Measurements from ENCODE around the gene ZNF593.

The ZNF593 gene

GRCh38 chr1:26168410-26169197 is 1.1 kb upstream of the ZNF593 start, which contains the start of gene C1orf232:
C1orf232 (minus strand) TSS chr1:26168963; CDS start chr1:26168499, 464 bp downstream.
- DNase-seq (ENCODE audit: low read depth in 2 of 2, low spot score in 1 of 2) = no peak

- DNase-seq (ENCODE audit: low read depth in 2 of 2, low spot score in 1 of 2) = no peak
Observed at GRCh38 chr1:26169198-26169554, 532 bp upstream of the ZNF593 start.

DNA sequence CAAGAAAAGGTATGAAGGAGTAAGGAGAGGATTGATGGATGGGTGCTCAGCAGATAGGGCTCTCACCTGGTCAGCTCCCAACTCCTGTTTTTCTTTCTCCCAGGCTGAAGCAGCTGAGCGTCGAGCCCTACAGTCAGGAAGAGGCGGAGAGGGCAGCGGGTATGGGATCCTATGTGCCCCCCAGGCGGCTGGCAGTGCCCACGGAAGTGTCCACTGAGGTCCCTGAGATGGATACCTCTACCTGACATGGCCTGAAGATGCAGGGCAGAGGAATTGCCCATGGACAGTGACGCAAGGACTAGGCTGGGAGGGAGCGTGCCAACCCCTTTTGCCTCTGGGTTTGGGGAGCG is 739 bp downstream of the ZNF593 start:
- no peak for DNase-seq (ENCODE audit: low read depth in 2 of 2, low spot score in 1 of 2)

DNA sequence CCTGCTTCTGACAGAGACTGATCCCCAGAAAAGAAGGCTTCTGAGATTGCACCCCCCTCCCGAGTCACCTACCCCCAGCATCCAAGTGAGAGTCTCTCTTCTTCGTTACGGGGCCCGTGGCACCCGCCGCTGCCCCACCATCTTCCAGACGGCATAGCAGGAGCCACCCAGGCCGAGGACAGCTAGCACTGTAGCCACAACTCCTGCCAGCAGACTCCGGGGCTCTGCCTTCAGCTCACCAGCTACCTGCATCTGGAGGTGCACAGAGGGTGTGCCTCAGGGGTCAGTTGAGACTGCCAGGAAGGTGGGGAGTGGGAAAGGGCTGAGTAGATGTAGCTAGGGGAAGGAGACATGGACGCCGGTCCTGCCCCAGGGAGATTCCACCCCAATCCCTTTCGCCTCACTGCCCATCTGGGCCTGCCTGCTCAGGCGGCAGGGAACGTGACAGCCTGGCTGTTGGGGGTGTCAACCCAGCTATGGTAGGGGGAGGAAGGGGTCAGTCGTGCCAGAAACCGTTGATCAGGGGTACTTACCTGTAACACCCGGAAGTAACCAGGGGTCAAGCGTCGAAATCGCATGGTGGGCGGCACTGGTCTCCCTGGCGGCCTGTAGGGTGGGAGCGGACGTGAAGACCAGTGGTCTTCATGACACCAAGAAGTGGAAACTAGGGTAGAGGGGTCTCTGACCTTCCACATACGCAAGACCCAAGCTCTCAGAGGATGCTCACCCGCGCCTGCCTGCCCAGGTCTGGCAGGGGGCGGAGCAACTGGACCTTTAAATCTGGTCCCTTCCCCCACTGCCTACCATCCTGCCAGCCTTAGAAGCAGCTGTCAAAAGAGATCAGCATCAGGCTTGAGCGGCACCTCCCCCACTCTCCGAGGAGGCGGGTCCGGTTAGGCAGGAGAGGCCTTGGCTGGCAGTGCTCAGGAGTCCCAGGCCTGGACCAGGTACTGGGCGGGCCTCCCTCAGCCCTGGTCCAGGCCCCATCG is 1.7 kb downstream of the ZNF593 start, which contains the start of gene ZNF593OS:
Gene ZNF593OS, minus strand, starts transcription at position 749 of the 989 bp plus-strand sequence. Its CDS starts 171 bp downstream, at position 578.
- no peak for DNase-seq (ENCODE audit: low read depth in 2 of 2, low spot score in 1 of 2)

GRCh38 chr1:26175346-26175745 is 5.6 kb downstream of the ZNF593 start:
- DNase-seq (ENCODE audit: low read depth in 2 of 2, low spot score in 1 of 2) = no peak

- no peak for DNase-seq (ENCODE audit: low read depth in 2 of 2, low spot score in 1 of 2)
Observed at GRCh38 chr1:26177182-26177684, 7.5 kb downstream of the ZNF593 start, which contains the start of gene CNKSR1. CNKSR1 (plus strand) TSS chr1:26177491; CDS start chr1:26177548, 57 bp downstream.

GRCh38 chr1:26180010-26180506 is 10.3 kb downstream of the ZNF593 start:
- no peak for DNase-seq (ENCODE audit: low read depth in 2 of 2, low spot score in 1 of 2)

DNA sequence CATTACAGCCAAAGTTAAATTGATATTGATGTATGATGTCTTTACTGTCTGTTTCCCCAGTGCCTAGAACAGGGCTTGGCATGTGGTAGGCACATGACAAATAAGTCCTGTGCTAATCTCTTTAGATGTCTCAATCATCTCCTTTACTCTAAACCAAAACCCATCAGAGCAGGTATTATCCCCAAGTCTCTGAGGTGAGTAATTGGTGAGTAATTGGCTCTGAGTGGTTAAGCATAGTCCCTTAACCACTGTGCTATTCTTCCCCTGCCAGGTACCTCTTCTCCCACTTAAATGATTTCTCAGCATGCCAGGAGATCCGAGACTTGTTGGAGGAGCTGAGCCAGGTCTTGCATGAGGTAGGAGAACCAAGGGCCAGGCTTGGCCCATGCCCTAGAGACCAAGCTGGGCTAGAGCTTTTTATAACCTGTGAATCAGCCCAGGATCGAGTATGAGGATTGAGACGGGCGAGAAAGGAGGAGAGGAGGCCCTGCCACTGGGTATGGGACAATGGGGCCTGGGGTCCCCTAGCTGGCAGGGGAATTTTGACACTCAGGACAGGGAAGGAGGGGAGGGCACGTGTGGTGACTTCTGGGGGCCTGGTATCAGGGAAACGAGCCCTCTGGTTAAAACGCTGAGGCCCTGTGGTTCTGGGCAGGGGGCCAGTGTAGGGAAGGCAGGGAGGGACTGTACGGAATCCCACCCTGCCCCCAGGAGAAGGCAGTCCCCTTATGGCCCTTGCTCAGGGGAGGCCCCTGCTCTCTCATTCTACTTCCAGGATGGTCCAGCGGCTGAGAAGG is 12.1 kb downstream of the ZNF593 start:
- DNase-seq (ENCODE audit: low read depth in 2 of 2, low spot score in 1 of 2) = no peak

GRCh38 chr1:26182383-26182696 is 12.6 kb downstream of the ZNF593 start:
- DNase-seq (ENCODE audit: low read depth in 2 of 2, low spot score in 1 of 2) = no peak

DNA sequence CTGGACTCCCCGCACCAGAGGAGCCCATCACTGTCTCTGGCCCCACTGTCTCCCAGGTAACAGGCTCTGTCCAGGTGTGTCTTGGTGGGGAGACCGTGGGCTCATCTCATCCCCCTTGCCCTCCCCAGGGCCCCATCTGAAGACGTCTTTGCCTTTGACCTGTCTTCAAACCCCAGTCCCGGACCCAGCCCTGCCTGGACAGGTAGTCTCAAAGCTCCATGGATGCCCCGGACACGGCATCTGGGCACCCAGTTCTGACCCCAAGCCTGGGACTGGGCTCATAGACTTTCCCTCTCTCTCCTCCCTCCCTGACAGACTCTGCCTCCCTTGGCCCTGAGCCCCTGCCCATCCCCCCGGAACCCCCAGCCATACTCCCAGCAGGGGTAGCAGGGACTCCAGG is 14.4 kb downstream of the ZNF593 start:
- DNase-seq (ENCODE audit: low read depth in 2 of 2, low spot score in 1 of 2) = no peak

DNA sequence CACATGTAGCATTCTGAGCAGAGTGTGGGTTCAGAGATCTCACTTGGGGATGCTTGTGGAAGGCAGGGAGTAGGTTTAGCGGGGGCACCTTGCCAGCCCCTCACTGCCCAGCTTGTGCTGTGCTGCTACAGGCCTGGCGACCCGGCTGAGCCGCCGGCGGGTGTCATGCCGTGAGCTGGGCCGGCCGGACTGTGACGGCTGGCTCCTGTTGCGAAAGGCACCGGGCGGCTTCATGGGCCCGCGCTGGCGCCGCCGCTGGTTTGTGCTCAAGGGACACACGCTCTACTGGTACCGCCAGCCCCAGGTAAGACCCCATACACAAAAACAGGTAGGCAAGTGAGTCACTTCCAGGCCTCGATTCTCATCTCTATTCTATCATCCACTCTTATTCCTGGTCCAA is 15.2 kb downstream of the ZNF593 start:
- no peak for DNase-seq (ENCODE audit: low read depth in 2 of 2, low spot score in 1 of 2)

DNA sequence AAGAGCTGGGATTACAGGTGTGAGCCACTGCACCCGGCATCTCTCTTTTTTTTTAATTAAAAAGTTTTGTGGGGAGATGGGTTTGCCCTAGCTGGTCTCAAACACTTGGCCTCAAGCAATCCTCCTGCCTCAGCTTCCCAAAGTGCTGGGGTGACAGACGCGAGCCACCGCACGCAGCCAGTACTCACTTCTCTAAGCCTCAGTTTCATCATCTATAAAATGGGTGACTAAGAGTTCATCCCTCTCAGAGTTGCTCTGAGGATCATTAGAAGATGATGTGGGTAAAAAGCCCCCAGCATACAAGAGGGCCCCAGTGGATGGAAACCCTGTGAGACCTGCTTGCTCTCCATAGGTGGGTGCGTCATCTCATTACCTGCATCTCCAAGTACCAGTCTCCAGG is 18.2 kb downstream of the ZNF593 start:
- no peak for DNase-seq (ENCODE audit: low read depth in 2 of 2, low spot score in 1 of 2)

DNA sequence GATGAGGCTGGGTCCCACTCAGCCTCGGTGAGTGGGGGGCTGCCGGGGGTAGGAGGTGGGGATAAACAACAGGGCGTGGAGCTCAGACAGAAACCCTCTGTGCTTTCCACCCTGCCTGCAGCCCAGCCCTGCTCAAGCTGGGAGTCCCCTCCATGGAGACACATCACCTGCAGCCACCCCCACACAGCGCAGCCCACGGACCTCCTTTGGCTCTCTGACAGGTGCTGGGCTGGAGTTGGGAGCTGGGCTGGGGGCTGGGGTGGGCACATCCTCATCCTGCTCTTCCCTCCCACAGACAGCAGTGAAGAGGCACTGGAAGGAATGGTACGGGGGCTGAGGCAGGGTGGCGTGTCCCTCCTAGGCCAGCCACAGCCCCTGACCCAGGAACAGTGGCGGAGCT is 18.8 kb downstream of the ZNF593 start:
- no peak for DNase-seq (ENCODE audit: low read depth in 2 of 2, low spot score in 1 of 2)

DNA sequence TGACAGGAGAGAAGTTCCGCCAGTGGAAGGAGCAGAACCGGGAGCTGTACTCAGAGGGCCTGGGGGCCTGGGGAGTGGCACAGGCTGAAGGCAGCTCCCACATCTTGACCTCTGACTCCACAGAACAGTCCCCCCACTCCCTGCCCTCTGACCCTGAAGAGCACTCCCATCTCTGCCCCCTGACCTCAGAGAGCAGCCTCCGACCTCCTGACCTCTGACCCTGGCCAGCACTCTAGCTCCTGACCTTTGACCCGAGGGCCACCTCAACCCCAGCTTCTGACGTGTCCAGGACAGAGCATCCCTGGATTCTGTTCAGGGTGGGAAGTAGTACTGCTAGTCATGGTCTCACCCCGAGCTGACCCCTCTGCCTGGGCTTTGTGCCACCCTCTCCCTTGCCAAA is 19.6 kb downstream of the ZNF593 start:
- DNase-seq (ENCODE audit: low read depth in 2 of 2, low spot score in 1 of 2) = no peak

DNA sequence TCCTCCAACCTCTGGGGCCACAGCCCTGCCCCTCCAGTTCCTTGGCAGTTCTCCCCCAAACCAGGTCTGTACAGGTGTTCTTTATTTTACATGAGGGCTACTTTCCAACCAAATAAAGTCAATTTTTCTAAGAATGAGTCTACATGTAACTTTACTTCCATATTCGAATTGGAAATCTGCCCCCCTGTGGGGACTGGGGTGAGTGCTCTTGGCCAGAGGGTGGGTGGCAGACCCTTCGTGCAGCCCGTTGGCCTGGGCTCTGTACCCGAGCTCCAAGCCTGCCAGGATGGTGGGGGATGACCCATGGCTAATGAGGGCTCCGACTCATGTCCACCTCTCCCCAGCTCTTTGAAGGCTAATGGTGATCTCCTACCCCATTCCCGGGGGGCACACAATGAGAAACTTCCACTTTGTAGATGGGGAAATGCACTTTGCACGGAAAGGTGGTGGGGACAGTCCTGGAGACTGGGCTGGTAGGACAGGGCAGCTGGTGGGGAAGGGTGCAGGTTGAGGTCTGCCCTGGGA is 20.1 kb downstream of the ZNF593 start:
- no peak for DNase-seq (ENCODE audit: low read depth in 2 of 2, low spot score in 1 of 2)

DNA sequence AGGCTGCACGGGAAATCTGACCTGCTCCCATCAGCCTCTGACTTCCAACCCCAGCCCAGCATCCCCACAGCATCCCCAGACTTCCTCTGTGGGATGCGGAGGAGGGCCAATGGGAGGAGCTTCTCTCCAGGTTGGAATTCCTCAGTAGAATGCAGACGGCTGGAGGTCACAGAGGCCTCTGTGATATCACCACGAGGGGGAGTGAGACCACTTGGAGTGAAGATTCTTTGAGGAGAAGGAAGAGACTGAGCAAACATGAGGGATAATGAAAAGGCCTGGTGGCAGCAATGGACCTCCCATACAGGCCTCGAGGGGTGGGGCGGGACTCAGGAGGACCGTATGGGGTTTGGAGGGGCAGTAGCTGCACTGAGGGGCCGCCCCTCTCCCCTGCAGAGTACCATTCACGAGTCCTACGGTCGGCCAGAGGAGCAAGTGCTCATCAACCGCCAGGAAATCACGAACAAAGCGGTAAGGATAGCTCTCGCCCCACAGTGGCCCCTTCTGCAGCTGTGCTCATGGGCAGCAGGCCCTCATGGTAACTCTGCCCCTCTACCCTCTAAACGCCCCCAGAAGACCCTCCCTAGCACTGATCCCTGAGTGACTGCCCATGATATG is 20.8 kb downstream of the ZNF593 start, which contains the start of gene CATSPER4:
Gene CATSPER4, plus strand, starts transcription at position 230 of the 615 bp plus-strand sequence. Its CDS starts 26 bp downstream, at position 256.
- no peak for DNase-seq (ENCODE audit: low read depth in 2 of 2, low spot score in 1 of 2)

DNA sequence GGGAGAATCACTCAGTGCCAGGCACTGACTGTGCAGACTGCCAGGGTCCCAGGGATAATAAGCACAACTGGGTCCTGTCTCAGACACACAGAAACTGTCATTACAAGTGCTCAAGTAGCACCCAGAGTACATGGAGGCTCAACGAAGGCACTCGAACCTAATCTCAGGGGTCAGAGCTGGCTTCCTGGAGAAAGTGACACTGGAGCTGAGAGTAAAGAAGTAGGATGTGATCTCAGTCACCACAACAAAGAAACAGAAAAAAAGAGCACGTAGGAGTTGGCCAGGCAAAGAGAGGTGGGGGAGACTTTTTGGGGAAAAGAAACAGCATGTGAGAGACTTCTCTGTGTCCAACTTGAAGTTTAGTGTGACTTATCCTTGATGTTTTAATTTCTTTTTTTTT is 22.0 kb downstream of the ZNF593 start:
- no peak for DNase-seq (ENCODE audit: low read depth in 2 of 2, low spot score in 1 of 2)

GRCh38 chr1:26195805-26196204 is 26.1 kb downstream of the ZNF593 start:
- DNase-seq (ENCODE audit: low read depth in 2 of 2, low spot score in 1 of 2) = no peak

GRCh38 chr1:26197301-26197700 is 27.6 kb downstream of the ZNF593 start:
- DNase-seq (ENCODE audit: low read depth in 2 of 2, low spot score in 1 of 2) = no peak

GRCh38 chr1:26197813-26198212 is 28.1 kb downstream of the ZNF593 start:
- no peak for DNase-seq (ENCODE audit: low read depth in 2 of 2, low spot score in 1 of 2)
